Prostate gland (tissue), 2 donors: Measurements from ENCODE around the gene CLSTN3.

Experiments
- CTCF ChIP-seq, 4 experiments: fragments of 200-600 bp in 2 of 4; fragments of 450-650 bp in 2 of 4; sonication (generic) in 2 of 4; IDR thresholded peaks; 1 replicate in 3 of 4; 2 replicates in 1 of 4; pipeline ENCODE4 v1.5.1; 2016 to 2019; ENCODE audit warnings: antibody characterized with exemption in 4 of 4, mild to moderate bottlenecking in 2 of 4, moderate library complexity in 2 of 4
- POLR2AphosphoS5 ChIP-seq: sonication (generic); formaldehyde crosslinking; IDR thresholded peaks from one replicate; pipeline ENCODE4 v1.6.1; 2017; ENCODE audit warnings: antibody characterized with exemption

GRCh38 chr12:7155471-7156034 is 25.4 kb downstream of the CLSTN3 start:
- no peak for TF ChIP-seq CTCF (IDR thresholded peaks at IDR 0.05)
- TF ChIP-seq POLR2AphosphoS5 = peak; percentile 63
